Caco-2 (cell line): ENCODE data around the gene NPAS3. TPM values are rescaled to one million over a fixed set of nuclear protein-coding genes. Genes with fewer than 3 reads are reported as not detected.

Source experiments
- BruUV-seq: library from RNA; stranded (reverse); fragments of 400-500 nt; replicated peaks from 2 replicates; lab custom pipeline; 2021; lab: Mats Ljungman, UMichigan
- CTCF ChIA-PET: fragments of 300-600 bp; sonication (Branson Sonifier 250); formaldehyde crosslinking; loops from one replicate; lab custom pipeline; 2022; ENCODE audit warnings: antibody characterized with exemption; lab: Charles Lee
- POLR2A ChIA-PET: fragments of 300-600 bp; sonication (Branson Sonifier 250); formaldehyde crosslinking; loops from one replicate; lab custom pipeline; 2022; ENCODE audit warnings: antibody characterized with exemption; lab: Charles Lee
- DNase-seq, 2 experiments: peaks; one replicate each; pipeline versions ENCODE4 v3.0.0 to v3.0.0-alpha.2; 2020 to 2022
- H3K27me3 ChIP-seq: replicated peaks from 2 replicates; pipeline ENCODE4 v1.6.0; 2011; ENCODE audit warnings: low read length; ENCODE audit not compliant: control insufficient read depth, insufficient read depth
- H3K36me3 ChIP-seq: 2 replicates; pipeline ENCODE4 v1.5.1; 2011; ENCODE audit warnings: low read length; ENCODE audit not compliant: control insufficient read depth, insufficient read depth
- H3K4me1 ChIP-seq: fragments of 250-450 bp; sonication (Bioruptor Pico); 2 replicates; pipeline ENCODE4 v1.5.1; 2020; ENCODE audit warnings: mild to moderate bottlenecking
- H3K4me3 ChIP-seq: 2 replicates; pipeline ENCODE4 v1.5.1; 2011; ENCODE audit warnings: low read depth, mild to moderate bottlenecking, control low read depth, low read length
- H3K9me3 ChIP-seq: fragments of 250-450 bp; sonication (Bioruptor Pico); 2 replicates; pipeline ENCODE4 v1.5.1; 2020; ENCODE audit warnings: mild to moderate bottlenecking, moderate library complexity
- H3K27ac Mint-ChIP-seq: one replicate; pipeline ENCODE4 v1.8.0; 2022; ENCODE audit warnings: mixed read lengths; ENCODE audit not compliant: unreplicated experiment
- H3K27me3 Mint-ChIP-seq: one replicate; pipeline ENCODE4 v1.8.0; 2022; ENCODE audit warnings: mixed read lengths; ENCODE audit not compliant: insufficient read depth, unreplicated experiment
- H3K36me3 Mint-ChIP-seq: one replicate; pipeline ENCODE4 v1.8.0; 2022; ENCODE audit warnings: mild to moderate bottlenecking, mixed read lengths; ENCODE audit not compliant: insufficient read depth, unreplicated experiment
- H3K4me1 Mint-ChIP-seq: one replicate; pipeline ENCODE4 v1.8.0; 2022; ENCODE audit warnings: low read depth, mixed read lengths; ENCODE audit not compliant: unreplicated experiment
- H3K4me3 Mint-ChIP-seq: one replicate; pipeline ENCODE4 v1.8.0; 2022; ENCODE audit warnings: mild to moderate bottlenecking, moderate library complexity, mixed read lengths; ENCODE audit not compliant: unreplicated experiment
- H3K9me3 Mint-ChIP-seq: one replicate; pipeline ENCODE4 v1.8.0; 2022; ENCODE audit warnings: mixed read lengths; ENCODE audit not compliant: unreplicated experiment
- CTCF ChIP-seq, 2 experiments: fragments of 200-600 bp in 1 of 2; IDR thresholded peaks; 1 replicate in 1 of 2; 2 replicates in 1 of 2; pipeline versions ENCODE4 v1.5.1 to v1.8.0; 2011 to 2022; ENCODE audit warnings: antibody characterized with exemption in 1 of 2, control low read depth in 1 of 2, inconsistent platforms in 1 of 2, low read depth in 1 of 2, low read length in 1 of 2, mild to moderate bottlenecking in 1 of 2, moderate library complexity in 1 of 2; ENCODE audit not compliant: insufficient read depth in 1 of 2, severe bottlenecking in 1 of 2, unreplicated experiment in 1 of 2
- intact Hi-C: fragments of 100-400 bp; cut with micrococcal nuclease; formaldehyde crosslinking; loops from one replicate; pipeline ENCODE4 v1.10.0; 2022; ENCODE audit not compliant: unreplicated experiment
- total RNA-seq: library from RNA; stranded (reverse); gene quantifications from 2 replicates; pipeline ENCODE4 v1.2.3, GENCODE V29; 2022

NPAS3 gene
- total RNA-seq, 1 experiment from 2014 or later = not detected

DNA sequence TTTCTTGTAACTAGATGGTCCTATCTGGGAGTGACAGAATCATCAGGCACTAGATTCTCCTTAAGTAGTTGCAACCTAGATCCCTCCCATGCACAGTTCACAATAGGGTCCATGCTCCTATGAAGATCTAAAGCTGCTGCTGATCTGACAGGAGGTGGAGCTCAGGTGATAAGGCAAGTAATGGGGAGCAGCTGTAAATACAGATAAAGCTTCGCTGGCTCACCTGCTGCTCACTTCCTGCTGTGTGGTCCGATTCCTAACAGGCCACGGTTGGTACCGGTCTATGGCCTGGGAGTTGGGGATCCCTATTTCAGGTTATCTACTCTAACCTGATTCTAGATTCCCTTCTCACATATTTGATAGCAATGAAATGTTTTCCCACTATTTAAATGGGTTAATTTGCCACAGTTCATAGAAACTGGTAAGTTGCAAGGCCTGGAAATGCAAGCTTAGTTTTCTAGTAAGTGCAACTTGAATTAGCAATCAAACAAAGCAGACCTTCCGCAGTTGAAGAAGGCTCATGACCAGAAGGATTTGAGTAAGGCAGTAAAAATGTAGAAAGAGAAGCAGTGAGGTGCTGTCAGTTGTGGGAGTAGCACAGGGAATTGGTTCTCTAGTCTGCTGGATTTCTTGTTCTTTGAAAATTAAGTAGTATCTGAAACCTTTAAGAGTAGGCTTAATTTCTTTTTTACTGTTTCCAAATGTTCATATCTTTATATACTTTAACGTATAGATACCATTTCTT, 679.9 kb downstream of the NPAS3 start:
- Histone ChIP-seq H3K36me3 (no peaks in the 10 kb centered on the region), H3K9me3 (no peaks in the 10 kb centered on the region), H3K27me3 (peaks cover 2% of the 10 kb centered on the region; the same call in 1 of the 2 replicates), H3K4me3 (no peak overlapping the region), H3K4me1 (no peaks in the 10 kb centered on the region)
- Mint-ChIP-seq H3K9me3 (no peaks in the 10 kb centered on the region), H3K27me3 (peaks cover 20% of the 10 kb centered on the region), H3K4me3 (no peak overlapping the region), H3K27ac (no peak overlapping the region), H3K4me1 (no peaks in the 10 kb centered on the region), H3K36me3 (no peaks in the 10 kb centered on the region)
- POLR2A ChIA-PET = no interaction called here
- no TSS peak for BruUV-seq
- intact Hi-C loops = no loop called here
- CTCF ChIA-PET = no interaction called here
- no peak for DNase-seq
- no peak for TF ChIP-seq CTCF (IDR thresholded peaks at IDR 0.05; ENCODE audit: insufficient read depth in 1 of 2, low read depth in 1 of 2, low read length in 1 of 2, severe bottlenecking in 1 of 2, unreplicated experiment in 1 of 2)

GRCh38 chr14:33622496-33622895, 683.8 kb downstream of the NPAS3 start:
- no peak overlapping the region for H3K27ac Mint-ChIP-seq
- H3K4me3 ChIP-seq = no peak overlapping the region
- no peak overlapping the region for H3K4me3 Mint-ChIP-seq
- CTCF ChIA-PET = no interaction called here
- no peak for TF ChIP-seq CTCF (IDR thresholded peaks at IDR 0.05; ENCODE audit: insufficient read depth in 1 of 2, low read depth in 1 of 2, low read length in 1 of 2, severe bottlenecking in 1 of 2, unreplicated experiment in 1 of 2)
- H3K36me3 Mint-ChIP-seq = no peaks in the 10 kb centered on the region
- H3K27me3 Mint-ChIP-seq = peaks cover 14% of the 10 kb centered on the region
- no peaks in the 10 kb centered on the region for H3K9me3 Mint-ChIP-seq
- intact Hi-C loops = no loop called here
- H3K36me3 ChIP-seq = no peaks in the 10 kb centered on the region
- H3K4me1 ChIP-seq = no peaks in the 10 kb centered on the region
- no TSS peak for BruUV-seq
- H3K4me1 Mint-ChIP-seq = no peaks in the 10 kb centered on the region
- POLR2A ChIA-PET = no interaction called here
- no peaks in the 10 kb centered on the region for H3K9me3 ChIP-seq
- peaks cover 2% of the 10 kb centered on the region; the same call in 1 of the 2 replicates for H3K27me3 ChIP-seq
- DNase-seq = no peak

DNA sequence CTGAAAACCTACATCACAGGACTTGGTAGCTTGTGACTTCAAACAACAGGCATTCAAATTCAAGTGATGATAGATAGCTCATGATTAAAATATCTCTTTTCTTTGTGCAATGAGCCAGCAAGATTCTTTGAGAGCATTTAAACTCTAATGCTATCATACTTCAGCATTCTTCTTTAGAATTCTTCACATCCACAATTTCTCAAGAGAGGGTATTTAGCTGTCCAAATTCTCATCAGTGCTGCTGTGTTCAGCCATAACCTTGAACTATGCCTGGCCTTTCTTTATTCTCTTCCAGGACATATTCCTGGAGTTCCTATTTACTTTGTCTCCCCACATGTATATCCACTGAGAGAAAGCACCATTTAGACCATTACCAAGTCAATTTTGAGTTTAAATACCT, 691.1 kb downstream of the NPAS3 start:
- no peak overlapping the region for H3K4me3 Mint-ChIP-seq
- H3K9me3 Mint-ChIP-seq = no peaks in the 10 kb centered on the region
- H3K36me3 Mint-ChIP-seq = no peaks in the 10 kb centered on the region
- Histone ChIP-seq H3K36me3 (no peaks in the 10 kb centered on the region), H3K27me3 (no peaks in the 10 kb centered on the region), H3K4me1 (no peaks in the 10 kb centered on the region), H3K9me3 (no peaks in the 10 kb centered on the region), H3K4me3 (no peak overlapping the region)
- no peaks in the 10 kb centered on the region for H3K4me1 Mint-ChIP-seq
- no peak overlapping the region for H3K27ac Mint-ChIP-seq
- ChIA-PET CTCF (no interaction called here), POLR2A (no interaction called here)
- intact Hi-C loops = no loop called here
- no peak for DNase-seq
- peaks cover 10% of the 10 kb centered on the region for H3K27me3 Mint-ChIP-seq
- no TSS peak for BruUV-seq
- TF ChIP-seq CTCF (IDR thresholded peaks at IDR 0.05; ENCODE audit: insufficient read depth in 1 of 2, low read depth in 1 of 2, low read length in 1 of 2, severe bottlenecking in 1 of 2, unreplicated experiment in 1 of 2) = no peak
